A673 (cell line): ENCODE data around the gene JMJD1C. TPM values are rescaled to one million over a fixed set of nuclear protein-coding genes. Genes with fewer than 3 reads are reported as not detected.

Experiments
- BruUV-seq: library from RNA; stranded (reverse); fragments of 400-500 nt; replicated peaks from 2 replicates; lab custom pipeline; 2021; lab: Mats Ljungman, UMichigan
- CTCF ChIA-PET: fragments of 300-600 bp; sonication (Branson Sonifier 250); formaldehyde crosslinking; loops from one replicate; lab custom pipeline; 2022; ENCODE audit warnings: antibody characterized with exemption; lab: Charles Lee
- POLR2A ChIA-PET: fragments of 300-600 bp; sonication (Branson Sonifier 250); formaldehyde crosslinking; loops from one replicate; lab custom pipeline; 2022; ENCODE audit warnings: antibody characterized with exemption; ENCODE audit not compliant: low non-redundant PET; lab: Charles Lee
- DNase-seq: peaks from one replicate; pipeline ENCODE4 v3.0.0-alpha.2; 2015; ENCODE audit warnings: low spot score
- H3K27ac ChIP-seq: fragments of 200-600 bp; sonication (generic); 2 replicates; pipeline ENCODE4 v1.5.1; 2016; ENCODE audit warnings: mixed run types, low read depth, mild to moderate bottlenecking, mixed read lengths, antibody characterized with exemption, low read length; ENCODE audit not compliant: poor library complexity, severe bottlenecking
- H3K27me3 ChIP-seq: fragments of 200-600 bp; sonication (generic); replicated peaks from 2 replicates; pipeline ENCODE4 v1.6.1; 2017; ENCODE audit warnings: mixed run types, low read depth, mild to moderate bottlenecking, mixed read lengths, antibody characterized with exemption, low read length; ENCODE audit not compliant: insufficient read depth, poor library complexity
- H3K36me3 ChIP-seq: fragments of 200-600 bp; sonication (generic); 2 replicates; pipeline ENCODE4 v1.6.1; 2016; ENCODE audit warnings: mixed run types, mild to moderate bottlenecking, mixed read lengths, antibody characterized with exemption, low read length; ENCODE audit not compliant: insufficient read depth, poor library complexity, severe bottlenecking
- H3K4me1 ChIP-seq: fragments of 200-600 bp; sonication (generic); 2 replicates; pipeline ENCODE4 v1.6.1; 2017; ENCODE audit warnings: mixed run types, mild to moderate bottlenecking, mixed read lengths, antibody characterized with exemption, low read length; ENCODE audit not compliant: insufficient read depth, poor library complexity, severe bottlenecking
- H3K4me3 ChIP-seq: fragments of 200-600 bp; sonication (generic); 2 replicates; pipeline ENCODE4 v1.5.1; 2016; ENCODE audit warnings: low read depth, mixed run types, mild to moderate bottlenecking, mixed read lengths, low read length; ENCODE audit not compliant: poor library complexity, severe bottlenecking
- H3K9me3 ChIP-seq: fragments of 200-600 bp; sonication (generic); 2 replicates; pipeline ENCODE4 v1.6.1; 2016; ENCODE audit warnings: mixed run types, low read depth, mild to moderate bottlenecking, mixed read lengths, antibody characterized with exemption, low read length; ENCODE audit not compliant: poor library complexity, severe bottlenecking
- CTCF ChIP-seq: fragments of 300-800, 200-600 bp; sonication (generic); conservative IDR thresholded peaks from 2 replicates; pipeline ENCODE4 v1.5.1; 2017; ENCODE audit warnings: low read depth, mild to moderate bottlenecking, antibody characterized with exemption, low read length, moderate library complexity, mixed read lengths
- EZH2 ChIP-seq: fragments of 200-600 bp; sonication (generic); IDR thresholded peaks from 2 replicates; pipeline ENCODE4 v1.6.1; 2017; ENCODE audit warnings: borderline replicate concordance, low read depth, mild to moderate bottlenecking, mixed read lengths, antibody characterized with exemption, low read length; ENCODE audit not compliant: poor library complexity, severe bottlenecking
- intact Hi-C: fragments of 100-400 bp; cut with micrococcal nuclease; formaldehyde crosslinking; loops from one replicate; pipeline ENCODE4 v1.10.0; 2022; ENCODE audit not compliant: unreplicated experiment
- total RNA-seq: library from RNA; stranded (reverse); gene quantifications from 2 replicates; pipeline ENCODE4 v1.2.3, GENCODE V29; 2021

Gene JMJD1C
- total RNA-seq, 1 experiment from 2014 or later, result 71.4 TPM

DNA sequence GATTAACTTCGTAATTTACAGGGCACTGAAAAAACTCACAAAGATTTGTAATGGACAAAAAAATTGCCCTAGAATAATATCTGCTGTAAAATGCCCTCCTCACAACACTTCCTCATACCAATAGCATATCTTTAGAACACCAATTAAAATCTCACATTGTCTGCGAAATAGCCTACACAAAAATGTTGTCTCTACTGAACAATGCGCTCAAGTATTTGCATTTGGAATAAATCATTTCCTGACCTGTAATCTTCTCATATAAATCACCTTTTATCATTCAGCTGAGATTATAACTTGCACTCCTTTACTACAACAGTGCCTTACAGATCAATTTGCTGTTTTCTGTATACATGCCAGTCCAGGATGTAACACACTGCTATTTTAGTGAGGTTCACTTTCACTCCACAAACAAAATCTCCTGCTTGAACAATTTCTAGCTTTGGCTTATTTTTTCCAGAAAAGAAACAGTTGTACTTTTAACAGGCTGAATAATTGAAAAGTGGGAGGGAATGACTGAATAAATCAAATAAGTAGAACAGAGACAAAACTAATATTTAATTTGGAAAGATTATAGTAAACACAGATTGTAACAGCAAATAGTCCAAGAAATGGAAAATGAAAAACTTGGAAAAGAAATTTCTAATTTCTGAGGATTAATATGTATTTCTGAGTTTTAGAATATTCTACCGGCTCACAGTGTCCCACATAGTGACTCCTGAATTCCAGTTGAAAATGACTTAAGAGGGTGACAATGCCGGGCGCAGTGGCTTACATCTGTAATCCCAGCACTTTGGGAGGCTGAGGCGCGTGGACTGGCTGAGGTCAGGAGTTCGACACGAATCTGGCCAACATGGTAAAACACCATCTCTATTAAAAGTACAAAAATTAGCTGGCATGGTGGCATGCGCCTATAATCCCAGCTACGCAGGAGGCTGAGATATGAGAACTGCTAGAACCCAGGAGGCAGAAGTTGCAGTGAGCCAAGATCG, 30.6 kb downstream of the JMJD1C start:
- CTCF ChIA-PET, result no interaction called here
- Histone ChIP-seq H3K27ac (peak overlapping the region; percentile 15), H3K9me3 (no peaks in the 10 kb centered on the region), H3K4me1 (peaks cover 72% of the 10 kb centered on the region), H3K36me3 (no peaks in the 10 kb centered on the region), H3K4me3 (no peak overlapping the region), H3K27me3 (no peaks in the 10 kb centered on the region)
- POLR2A ChIA-PET, result no interaction called here
- no TSS peak for BruUV-seq
- intact Hi-C loops, result no loop called here
- no peak for DNase-seq
- no peak for TF ChIP-seq CTCF
- TF ChIP-seq EZH2, result no peak

DNA sequence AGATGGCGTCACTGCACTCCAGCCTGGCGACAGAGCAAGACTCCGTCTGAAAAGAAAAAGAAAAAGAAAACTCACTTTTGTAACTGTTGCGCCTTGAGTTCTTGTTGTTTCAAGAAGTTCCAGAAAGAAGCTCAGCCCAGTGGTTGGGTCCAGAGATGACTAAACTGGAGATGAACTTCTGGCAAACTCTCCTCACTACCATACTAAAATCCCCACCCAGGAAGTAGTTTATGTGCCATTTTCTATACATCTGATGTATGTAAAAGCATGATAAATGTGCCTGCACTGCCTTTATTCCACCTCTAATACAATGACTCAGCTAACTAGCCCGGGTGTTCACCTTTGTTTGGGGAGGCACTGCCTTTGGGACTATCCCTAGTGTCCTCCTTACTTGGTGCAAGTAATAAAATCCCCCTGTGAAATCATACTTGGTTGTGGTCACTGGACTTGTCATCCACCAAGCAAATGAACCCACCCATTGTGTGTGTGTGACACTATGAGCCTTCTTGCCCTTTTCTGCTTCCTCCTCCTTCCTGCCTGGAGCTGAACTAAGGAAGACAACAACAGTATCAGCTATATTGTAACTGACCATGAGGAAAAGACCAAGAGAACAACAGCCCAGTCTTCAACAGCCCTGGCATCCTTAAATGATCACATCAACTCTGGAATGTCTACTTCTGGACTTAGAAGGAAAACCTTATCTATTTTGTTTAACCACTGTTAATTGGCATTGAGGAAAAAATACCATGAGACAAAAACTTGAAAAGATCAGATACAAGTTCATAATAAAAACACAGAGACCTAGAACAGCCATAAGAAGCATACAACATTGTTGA, 33.6 kb downstream of the JMJD1C start:
- H3K4me1 ChIP-seq, result peaks cover 61% of the 10 kb centered on the region
- no peaks in the 10 kb centered on the region for H3K27me3 ChIP-seq
- no peaks in the 10 kb centered on the region for H3K36me3 ChIP-seq
- no TSS peak for BruUV-seq
- peak; percentile 17 for DNase-seq
- intact Hi-C loops, result no loop called here
- ChIA-PET POLR2A (no interaction called here), CTCF (no interaction called here)
- no peaks in the 10 kb centered on the region for H3K9me3 ChIP-seq
- no peak for TF ChIP-seq EZH2
- TF ChIP-seq CTCF, result no peak
- no peak overlapping the region for H3K27ac ChIP-seq
- no peak overlapping the region for H3K4me3 ChIP-seq

DNA sequence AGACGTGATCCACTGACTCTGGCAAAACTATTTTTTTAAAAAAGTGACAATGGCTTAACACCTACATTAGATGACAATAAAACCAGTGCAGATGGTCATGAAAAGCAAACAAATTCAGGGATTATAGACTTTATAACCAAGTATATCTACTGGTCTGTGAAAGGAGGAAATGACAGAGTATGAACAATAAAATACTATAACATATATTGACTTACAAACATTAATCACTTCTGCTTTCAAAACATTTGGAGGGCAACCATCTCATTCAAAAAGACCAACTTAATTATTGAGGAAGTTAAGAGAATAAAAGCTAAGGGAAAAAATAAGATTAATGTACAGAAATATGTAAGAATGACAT, 34.8 kb downstream of the JMJD1C start:
- no peak overlapping the region for H3K4me3 ChIP-seq
- CTCF ChIA-PET, result no interaction called here
- POLR2A ChIA-PET, result no interaction called here
- BruUV-seq, result no TSS peak
- H3K9me3 ChIP-seq, result no peaks in the 10 kb centered on the region
- H3K27ac ChIP-seq, result peak overlapping the region; percentile 38
- H3K36me3 ChIP-seq, result no peaks in the 10 kb centered on the region
- DNase-seq, result no peak
- H3K27me3 ChIP-seq, result no peaks in the 10 kb centered on the region
- no peak for TF ChIP-seq CTCF
- no peak for TF ChIP-seq EZH2
- H3K4me1 ChIP-seq, result peaks cover 51% of the 10 kb centered on the region
- intact Hi-C loops, result no loop called here
